Measurements from ENCODE around the gene SCN2A.

DNA sequence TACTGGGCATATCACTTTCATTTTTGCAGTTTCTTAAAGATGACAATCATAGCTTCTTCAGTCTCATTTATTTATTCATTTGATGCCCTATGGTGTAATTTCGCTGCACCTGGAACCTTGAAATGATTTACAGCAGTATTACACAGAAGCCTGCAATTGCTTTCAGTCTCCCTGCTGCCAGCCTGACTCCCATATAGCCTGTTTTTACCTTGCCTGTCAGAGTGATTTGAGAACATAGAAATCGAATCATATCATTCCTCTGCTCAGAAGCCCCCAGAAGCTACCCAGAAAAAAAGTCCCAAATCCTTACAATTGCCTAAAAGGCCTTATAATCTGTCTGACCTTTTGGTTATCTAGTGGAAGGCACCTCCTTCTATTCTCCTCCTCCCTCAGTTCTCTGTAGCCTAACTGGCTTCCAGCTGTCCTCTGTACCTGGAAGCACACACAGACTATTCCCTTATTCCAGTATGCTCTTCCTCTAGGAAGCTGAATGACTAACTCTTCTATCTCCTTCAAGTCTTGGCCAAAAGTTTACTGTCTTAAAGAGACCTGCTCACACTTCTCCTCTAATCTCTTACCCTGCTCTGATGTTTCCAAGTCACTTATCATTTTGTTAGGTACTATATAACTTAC is 48.0 kb upstream of the SCN2A start:
- TF ChIP-seq, protein P1, sequence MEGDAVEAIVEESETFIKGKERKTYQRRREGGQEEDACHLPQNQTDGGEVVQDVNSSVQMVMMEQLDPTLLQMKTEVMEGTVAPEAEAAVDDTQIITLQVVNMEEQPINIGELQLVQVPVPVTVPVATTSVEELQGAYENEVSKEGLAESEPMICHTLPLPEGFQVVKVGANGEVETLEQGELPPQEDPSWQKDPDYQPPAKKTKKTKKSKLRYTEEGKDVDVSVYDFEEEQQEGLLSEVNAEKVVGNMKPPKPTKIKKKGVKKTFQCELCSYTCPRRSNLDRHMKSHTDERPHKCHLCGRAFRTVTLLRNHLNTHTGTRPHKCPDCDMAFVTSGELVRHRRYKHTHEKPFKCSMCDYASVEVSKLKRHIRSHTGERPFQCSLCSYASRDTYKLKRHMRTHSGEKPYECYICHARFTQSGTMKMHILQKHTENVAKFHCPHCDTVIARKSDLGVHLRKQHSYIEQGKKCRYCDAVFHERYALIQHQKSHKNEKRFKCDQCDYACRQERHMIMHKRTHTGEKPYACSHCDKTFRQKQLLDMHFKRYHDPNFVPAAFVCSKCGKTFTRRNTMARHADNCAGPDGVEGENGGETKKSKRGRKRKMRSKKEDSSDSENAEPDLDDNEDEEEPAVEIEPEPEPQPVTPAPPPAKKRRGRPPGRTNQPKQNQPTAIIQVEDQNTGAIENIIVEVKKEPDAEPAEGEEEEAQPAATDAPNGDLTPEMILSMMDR (IDR thresholded peaks at IDR 0.05; ENCODE audit: extremely low read depth in 1 of 2, insufficient read depth in 1 of 2, low read depth in 1 of 2, low read length in 2 of 2) = no peak
- TF ChIP-seq POLR2A (IDR thresholded peaks at IDR 0.05; ENCODE audit: low read depth, low read length) (no peak), EZH2 (IDR thresholded peaks at IDR 0.05; ENCODE audit: borderline replicate concordance, low read depth, low read length, severe bottlenecking) (no peak), GATA2 (IDR thresholded peaks at IDR 0.05; ENCODE audit: insufficient read depth, insufficient read length, low read depth, low read length) (no peak), POLR2AphosphoS5 (IDR thresholded peaks at IDR 0.05; ENCODE audit: insufficient read depth, low read depth, low read length) (no peak), JUN (IDR thresholded peaks at IDR 0.05; ENCODE audit: borderline replicate concordance, insufficient read depth, insufficient read length, low read depth) (no peak), FOS (IDR thresholded peaks at IDR 0.05; ENCODE audit: borderline replicate concordance, insufficient read depth, low read length) (no peak), MYC (IDR thresholded peaks at IDR 0.05; ENCODE audit: low read depth, low read length) (no peak)
- TF ChIP-seq, protein P2, sequence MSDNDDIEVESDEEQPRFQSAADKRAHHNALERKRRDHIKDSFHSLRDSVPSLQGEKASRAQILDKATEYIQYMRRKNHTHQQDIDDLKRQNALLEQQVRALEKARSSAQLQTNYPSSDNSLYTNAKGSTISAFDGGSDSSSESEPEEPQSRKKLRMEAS (IDR thresholded peaks at IDR 0.05; ENCODE audit: insufficient read depth, insufficient read length) = no peak
